ENCODE data around the gene DHRSX. TPM values are rescaled to one million over a fixed set of nuclear protein-coding genes. Genes with fewer than 3 reads are reported as not detected.
"Not testable (repeated sequence)": the region's sequence is repeated elsewhere in the genome, so short reads cannot be mapped to it uniquely, and the experiment has no call there.

Gene DHRSX
- total and polyA plus RNA-seq, 2 of the 8 experiments (the other 6 are each of a cell fraction or from before 2014, with no cell fraction given), result 35.1 to 43.4 TPM

DNA sequence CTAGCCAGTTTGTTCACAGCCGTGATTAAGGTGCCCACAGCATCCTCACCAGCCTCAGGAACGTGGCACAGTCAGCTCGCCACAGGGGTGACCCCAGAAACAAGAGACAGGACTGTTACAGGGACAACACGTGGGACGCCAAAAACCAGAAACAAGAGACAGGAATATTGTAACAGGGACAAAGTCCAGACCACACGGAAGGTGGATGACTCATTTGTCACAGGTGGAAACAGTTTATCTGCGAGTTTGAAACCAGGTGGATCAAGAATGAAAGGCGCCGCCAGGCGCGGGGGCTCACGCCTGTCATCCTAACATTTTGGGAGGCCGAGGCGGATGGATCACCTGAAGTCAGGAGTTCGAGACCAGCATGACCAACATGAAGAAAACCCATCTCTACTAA is 27.7 kb downstream of the DHRSX start:
- H2BK120ac ChIP-seq (replicated peaks; ENCODE audit: low read depth, low read length); FAIRE-seq; POLR2A ChIA-PET (ENCODE audit: partially characterized antibody); H4K8ac ChIP-seq (ENCODE audit: extremely low read depth, insufficient read depth, low read length); H2BK15ac ChIP-seq (ENCODE audit: low read length); H4K5ac ChIP-seq (ENCODE audit: insufficient read length, low read depth, low read length); H3K4me1 ChIP-seq (replicated peaks in 1 of 4; ENCODE audit: control insufficient read depth in 3 of 4, insufficient read depth in 4 of 4, low read length in 3 of 4); H3K27ac ChIP-seq (ENCODE audit: low read depth, low read length); DNase-seq (ENCODE audit: low read depth in 1 of 2, low spot score in 2 of 2); H3K4ac ChIP-seq (replicated peaks; ENCODE audit: insufficient read length, low read depth, low read length); H2AFZ ChIP-seq (ENCODE audit: low read length); CTCF ChIA-PET (ENCODE audit: partially characterized antibody); H4K91ac ChIP-seq (replicated peaks; ENCODE audit: insufficient read length, low read length); H3K18ac ChIP-seq (ENCODE audit: extremely low read depth, low read length); H2BK12ac ChIP-seq (ENCODE audit: low read depth, low read length); H4K20me1 ChIP-seq (replicated peaks in 1 of 2; ENCODE audit: control insufficient read depth in 1 of 2, insufficient read depth in 2 of 2, low read length in 2 of 2); H2BK20ac ChIP-seq (ENCODE audit: low read length); H2AK5ac ChIP-seq (ENCODE audit: low read depth, low read length); H3K23ac ChIP-seq (ENCODE audit: insufficient read length); H3K27me3 ChIP-seq (replicated peaks in 1 of 4; ENCODE audit: control insufficient read depth in 3 of 4, extremely low read depth in 1 of 4, insufficient read depth in 3 of 4, low read length in 3 of 4); H3K56ac ChIP-seq (replicated peaks; ENCODE audit: insufficient read length, low read depth, low read length); H3K36me3 ChIP-seq (ENCODE audit: control insufficient read depth in 2 of 4, insufficient read depth in 4 of 4, low read length in 3 of 4); H3K14ac ChIP-seq (ENCODE audit: insufficient read length); H2BK5ac ChIP-seq (ENCODE audit: low read depth, low read length); H3K9ac ChIP-seq (replicated peaks in 1 of 4; ENCODE audit: extremely low read depth in 1 of 4, low read depth in 3 of 4, low read length in 3 of 4); H3K4me2 ChIP-seq (ENCODE audit: insufficient read depth in 1 of 2, low read depth in 2 of 2, low read length in 2 of 2); H3K4me3 ChIP-seq (ENCODE audit: extremely low read depth in 1 of 4, insufficient read depth in 2 of 4, low read depth in 3 of 4, low read length in 4 of 4); H3K23me2 ChIP-seq (ENCODE audit: low read depth, low read length): not testable (repeated sequence)
- Histone ChIP-seq H3K79me1 (ENCODE audit: low read depth, low read length) (peaks cover 20% of the 10 kb centered on the region), H3K9me3 (ENCODE audit: insufficient read depth in 2 of 2, low read depth in 1 of 2, low read length in 1 of 2) (peaks cover 19 to 21% of the 10 kb centered on the region in 2 experiments; a peak in 3 of 4 replicates), H3K79me2 (ENCODE audit: control insufficient read depth in 1 of 2, insufficient read depth in 2 of 2, low read length in 2 of 2) (peaks cover 15 to 87% of the 10 kb centered on the region in 2 experiments)
- 94% methylated on average over 14 of the region's 15 CpGs; no CpG with 5 or more reads in 1 of the 2 experiments for WGBS, 2 experiments (ENCODE audit: extremely low coverage in 1 of 2, insufficient coverage in 1 of 2, insufficient read length in 1 of 2, insufficient replicate concordance in 2 of 2, low coverage in 1 of 2, low lambda C conversion rate in 2 of 2, missing lambda C conversion rate in 1 of 2)
